Measurements from ENCODE around the gene EAF1.
"Not testable (repeated sequence)": the region's sequence is repeated elsewhere in the genome, so short reads cannot be mapped to it uniquely, and the experiment has no call there.

The EAF1 gene

DNA sequence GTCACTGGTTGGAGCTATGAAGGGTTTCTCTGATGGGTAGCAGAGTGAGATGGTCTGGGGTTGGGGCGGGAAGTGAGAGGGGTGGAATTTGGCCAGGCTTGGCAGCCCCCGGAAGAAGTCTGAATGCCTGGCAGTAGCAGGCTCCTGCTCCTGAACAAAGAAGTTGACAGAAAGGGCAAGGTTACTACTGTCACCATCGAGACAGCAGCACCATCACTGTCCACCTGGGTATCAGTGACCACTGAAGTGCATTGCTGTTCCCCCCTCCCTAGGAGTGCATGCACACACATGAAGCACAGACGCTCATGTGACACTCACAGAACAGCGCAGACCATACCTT is 51.2 kb downstream of the EAF1 start:
- DNase-seq (ENCODE audit: low read depth in 2 of 2), result no peak

GRCh38 chr3:15479400-15480224 is 52.2 kb downstream of the EAF1 start:
- DNase-seq (ENCODE audit: low read depth in 2 of 2), result no peak

DNA sequence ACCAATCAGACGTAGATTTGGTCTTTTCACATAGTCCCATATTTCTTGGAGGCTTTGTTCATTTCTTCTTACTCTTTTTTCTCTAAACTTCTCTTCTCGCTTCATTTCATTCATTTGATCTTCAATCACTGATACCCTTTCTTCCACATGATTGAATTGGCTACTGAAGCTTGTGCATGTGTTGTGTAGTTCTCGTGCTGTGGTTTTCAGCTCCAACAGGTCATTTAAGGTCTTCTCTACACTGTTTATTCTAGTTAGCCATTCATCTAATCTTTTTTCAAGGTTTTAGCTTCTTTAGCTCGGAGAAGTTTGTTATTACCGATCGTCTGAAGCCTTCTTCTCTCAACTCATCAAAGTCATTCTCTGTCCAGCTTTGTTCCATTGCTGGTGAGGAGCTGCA is 57.2 kb downstream of the EAF1 start:
- not testable (repeated sequence) for DNase-seq (ENCODE audit: low read depth in 2 of 2)

GRCh38 chr3:15486020-15486419 is 58.6 kb downstream of the EAF1 start:
- no peak for DNase-seq (ENCODE audit: low read depth in 2 of 2)

DNA sequence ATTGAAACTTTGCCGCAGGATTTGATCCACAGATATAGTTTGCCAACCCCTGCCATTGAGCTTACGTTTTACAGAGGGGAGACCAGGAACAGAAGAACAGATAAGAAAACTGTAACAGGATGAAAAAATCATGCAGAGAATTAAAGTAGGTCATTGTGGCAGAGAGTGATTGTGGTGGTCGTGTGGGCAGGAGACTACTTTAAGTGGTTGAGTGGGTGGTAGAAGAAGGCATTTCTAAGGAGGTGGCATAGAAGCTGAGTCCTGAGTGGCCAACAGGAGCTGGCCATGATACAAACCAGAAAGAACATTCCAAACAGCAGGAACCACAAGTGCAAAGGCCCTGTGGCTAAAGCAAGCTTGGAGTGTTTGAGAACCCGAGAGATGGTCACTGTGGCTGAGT is 59.6 kb downstream of the EAF1 start:
- DNase-seq (ENCODE audit: low read depth in 2 of 2), result no peak

DNA sequence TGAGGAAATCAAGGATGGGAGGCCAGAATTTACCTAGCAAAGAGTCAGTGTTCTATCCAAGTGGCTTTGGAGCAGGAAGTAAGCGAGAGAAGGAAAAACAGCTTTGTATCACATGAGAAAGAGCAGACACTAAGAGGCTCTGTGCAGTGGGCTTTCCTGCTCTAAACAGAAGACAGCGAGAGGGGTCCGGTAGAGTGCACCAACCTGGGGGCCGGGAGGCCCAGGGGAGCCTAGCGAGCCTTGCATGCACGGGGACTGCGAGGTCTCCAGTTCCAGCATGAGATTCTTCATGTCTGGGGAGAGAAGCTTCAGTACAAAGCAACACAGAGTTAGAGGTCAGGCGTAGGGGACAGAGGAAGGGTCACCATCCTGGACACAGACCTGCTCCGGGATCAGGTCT is 60.6 kb downstream of the EAF1 start:
- DNase-seq (ENCODE audit: low read depth in 2 of 2), result no peak

DNA sequence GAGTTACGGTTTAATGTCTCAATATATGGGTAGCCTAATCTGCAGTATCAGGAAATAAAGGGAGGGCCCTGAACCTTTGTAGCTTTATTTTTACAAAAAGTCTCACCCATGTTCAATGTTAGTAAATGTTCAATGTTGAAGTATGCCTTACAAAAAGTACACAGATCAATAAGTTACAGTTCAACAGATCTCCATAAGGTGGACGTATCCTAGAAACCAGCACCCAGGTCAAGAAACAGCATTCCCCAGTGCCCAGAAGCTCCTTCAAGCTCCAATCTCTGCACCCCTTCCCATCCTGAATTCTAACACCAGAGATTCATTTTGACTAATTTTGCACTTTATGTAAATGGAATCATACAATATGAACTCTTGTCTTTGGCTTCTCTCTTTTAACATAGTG is 62.8 kb downstream of the EAF1 start:
- DNase-seq (ENCODE audit: low read depth in 2 of 2), result no peak

- no peak for DNase-seq (ENCODE audit: low read depth in 2 of 2)
Measured at GRCh38 chr3:15491143-15491542, 63.7 kb downstream of the EAF1 start.

Data from stimulated activated CD4-positive, alpha-beta T cell treated with anti-CD3 and anti-CD28 coated beads, Interleukin-1b, Interleukin-23, amount 100 ng/mL, for 4 hours (primary cell).